ENCODE measurements around the gene ESRRA. TPM values are rescaled to one million over a fixed set of nuclear protein-coding genes. Genes with fewer than 3 reads are reported as not detected.

Gene ESRRA
- total and polyA plus RNA-seq, 2 of the 8 experiments (the other 6 are each of a cell fraction or from before 2014, with no cell fraction given): 18.2 to 37.0 TPM

DNA sequence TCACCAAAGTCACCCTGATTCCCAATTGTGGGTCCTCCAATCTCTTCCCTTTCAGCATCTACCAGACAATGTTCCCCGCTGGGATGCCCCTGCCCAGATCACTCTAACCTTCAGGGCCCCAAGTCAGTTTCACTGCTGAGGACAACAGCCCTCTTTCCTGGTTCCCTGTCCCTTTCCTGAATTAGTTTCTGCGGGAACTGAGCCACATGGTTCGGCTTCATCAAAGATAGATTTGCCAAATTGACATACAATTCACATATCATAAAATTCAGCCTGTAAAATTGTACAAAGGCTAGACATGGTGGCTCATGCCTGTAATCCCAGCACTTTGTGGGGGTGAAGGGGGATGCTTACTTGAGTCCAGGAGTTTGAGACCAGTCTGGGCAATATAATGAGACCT, 22.7 kb downstream of the ESRRA start (continued):
- TF ChIP-seq SP1 (IDR thresholded peaks at IDR 0.05; ENCODE audit: low read depth, low read length): no peak
- TF ChIP-seq, protein P1, sequence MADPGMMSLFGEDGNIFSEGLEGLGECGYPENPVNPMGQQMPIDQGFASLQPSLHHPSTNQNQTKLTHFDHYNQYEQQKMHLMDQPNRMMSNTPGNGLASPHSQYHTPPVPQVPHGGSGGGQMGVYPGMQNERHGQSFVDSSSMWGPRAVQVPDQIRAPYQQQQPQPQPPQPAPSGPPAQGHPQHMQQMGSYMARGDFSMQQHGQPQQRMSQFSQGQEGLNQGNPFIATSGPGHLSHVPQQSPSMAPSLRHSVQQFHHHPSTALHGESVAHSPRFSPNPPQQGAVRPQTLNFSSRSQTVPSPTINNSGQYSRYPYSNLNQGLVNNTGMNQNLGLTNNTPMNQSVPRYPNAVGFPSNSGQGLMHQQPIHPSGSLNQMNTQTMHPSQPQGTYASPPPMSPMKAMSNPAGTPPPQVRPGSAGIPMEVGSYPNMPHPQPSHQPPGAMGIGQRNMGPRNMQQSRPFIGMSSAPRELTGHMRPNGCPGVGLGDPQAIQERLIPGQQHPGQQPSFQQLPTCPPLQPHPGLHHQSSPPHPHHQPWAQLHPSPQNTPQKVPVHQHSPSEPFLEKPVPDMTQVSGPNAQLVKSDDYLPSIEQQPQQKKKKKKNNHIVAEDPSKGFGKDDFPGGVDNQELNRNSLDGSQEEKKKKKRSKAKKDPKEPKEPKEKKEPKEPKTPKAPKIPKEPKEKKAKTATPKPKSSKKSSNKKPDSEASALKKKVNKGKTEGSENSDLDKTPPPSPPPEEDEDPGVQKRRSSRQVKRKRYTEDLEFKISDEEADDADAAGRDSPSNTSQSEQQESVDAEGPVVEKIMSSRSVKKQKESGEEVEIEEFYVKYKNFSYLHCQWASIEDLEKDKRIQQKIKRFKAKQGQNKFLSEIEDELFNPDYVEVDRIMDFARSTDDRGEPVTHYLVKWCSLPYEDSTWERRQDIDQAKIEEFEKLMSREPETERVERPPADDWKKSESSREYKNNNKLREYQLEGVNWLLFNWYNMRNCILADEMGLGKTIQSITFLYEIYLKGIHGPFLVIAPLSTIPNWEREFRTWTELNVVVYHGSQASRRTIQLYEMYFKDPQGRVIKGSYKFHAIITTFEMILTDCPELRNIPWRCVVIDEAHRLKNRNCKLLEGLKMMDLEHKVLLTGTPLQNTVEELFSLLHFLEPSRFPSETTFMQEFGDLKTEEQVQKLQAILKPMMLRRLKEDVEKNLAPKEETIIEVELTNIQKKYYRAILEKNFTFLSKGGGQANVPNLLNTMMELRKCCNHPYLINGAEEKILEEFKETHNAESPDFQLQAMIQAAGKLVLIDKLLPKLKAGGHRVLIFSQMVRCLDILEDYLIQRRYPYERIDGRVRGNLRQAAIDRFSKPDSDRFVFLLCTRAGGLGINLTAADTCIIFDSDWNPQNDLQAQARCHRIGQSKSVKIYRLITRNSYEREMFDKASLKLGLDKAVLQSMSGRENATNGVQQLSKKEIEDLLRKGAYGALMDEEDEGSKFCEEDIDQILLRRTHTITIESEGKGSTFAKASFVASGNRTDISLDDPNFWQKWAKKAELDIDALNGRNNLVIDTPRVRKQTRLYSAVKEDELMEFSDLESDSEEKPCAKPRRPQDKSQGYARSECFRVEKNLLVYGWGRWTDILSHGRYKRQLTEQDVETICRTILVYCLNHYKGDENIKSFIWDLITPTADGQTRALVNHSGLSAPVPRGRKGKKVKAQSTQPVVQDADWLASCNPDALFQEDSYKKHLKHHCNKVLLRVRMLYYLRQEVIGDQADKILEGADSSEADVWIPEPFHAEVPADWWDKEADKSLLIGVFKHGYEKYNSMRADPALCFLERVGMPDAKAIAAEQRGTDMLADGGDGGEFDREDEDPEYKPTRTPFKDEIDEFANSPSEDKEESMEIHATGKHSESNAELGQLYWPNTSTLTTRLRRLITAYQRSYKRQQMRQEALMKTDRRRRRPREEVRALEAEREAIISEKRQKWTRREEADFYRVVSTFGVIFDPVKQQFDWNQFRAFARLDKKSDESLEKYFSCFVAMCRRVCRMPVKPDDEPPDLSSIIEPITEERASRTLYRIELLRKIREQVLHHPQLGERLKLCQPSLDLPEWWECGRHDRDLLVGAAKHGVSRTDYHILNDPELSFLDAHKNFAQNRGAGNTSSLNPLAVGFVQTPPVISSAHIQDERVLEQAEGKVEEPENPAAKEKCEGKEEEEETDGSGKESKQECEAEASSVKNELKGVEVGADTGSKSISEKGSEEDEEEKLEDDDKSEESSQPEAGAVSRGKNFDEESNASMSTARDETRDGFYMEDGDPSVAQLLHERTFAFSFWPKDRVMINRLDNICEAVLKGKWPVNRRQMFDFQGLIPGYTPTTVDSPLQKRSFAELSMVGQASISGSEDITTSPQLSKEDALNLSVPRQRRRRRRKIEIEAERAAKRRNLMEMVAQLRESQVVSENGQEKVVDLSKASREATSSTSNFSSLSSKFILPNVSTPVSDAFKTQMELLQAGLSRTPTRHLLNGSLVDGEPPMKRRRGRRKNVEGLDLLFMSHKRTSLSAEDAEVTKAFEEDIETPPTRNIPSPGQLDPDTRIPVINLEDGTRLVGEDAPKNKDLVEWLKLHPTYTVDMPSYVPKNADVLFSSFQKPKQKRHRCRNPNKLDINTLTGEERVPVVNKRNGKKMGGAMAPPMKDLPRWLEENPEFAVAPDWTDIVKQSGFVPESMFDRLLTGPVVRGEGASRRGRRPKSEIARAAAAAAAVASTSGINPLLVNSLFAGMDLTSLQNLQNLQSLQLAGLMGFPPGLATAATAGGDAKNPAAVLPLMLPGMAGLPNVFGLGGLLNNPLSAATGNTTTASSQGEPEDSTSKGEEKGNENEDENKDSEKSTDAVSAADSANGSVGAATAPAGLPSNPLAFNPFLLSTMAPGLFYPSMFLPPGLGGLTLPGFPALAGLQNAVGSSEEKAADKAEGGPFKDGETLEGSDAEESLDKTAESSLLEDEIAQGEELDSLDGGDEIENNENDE (IDR thresholded peaks at IDR 0.05; ENCODE audit: insufficient replicate concordance, low read length): no peak
